ENCODE results near the gene CNTNAP5. TPM values are rescaled to one million over a fixed set of nuclear protein-coding genes. Genes with fewer than 3 reads are reported as not detected.

Gene CNTNAP5
- total RNA-seq, 1 donor from 2014 or later: not detected

GRCh38 chr2:124246170-124246569 lies 221.1 kb downstream of the CNTNAP5 start:
- no peak for DNase-seq (ENCODE audit: low spot score)
- Histone ChIP-seq H3K9ac (no peak overlapping the region), H3K4me2 (no peak overlapping the region), H3K4me3 (no peak overlapping the region), H3K27me3 (no peaks in the 10 kb centered on the region), H3K9me3 (ENCODE audit: low read depth) (no peaks in the 10 kb centered on the region), H3K79me2 (ENCODE audit: low read depth) (no peaks in the 10 kb centered on the region), H3K4me1 (no peaks in the 10 kb centered on the region), H3K36me3 (no peaks in the 10 kb centered on the region), H4K20me1 (ENCODE audit: low read depth) (no peaks in the 10 kb centered on the region), H3F3A (ENCODE audit: low read depth) (no peaks in the 10 kb centered on the region), H3K27ac (no peak overlapping the region), H2AFZ (replicated peaks) (no peak overlapping the region)
- TF ChIP-seq CTCF (IDR thresholded peaks at IDR 0.05): no peak
- TF ChIP-seq EZH2phosphoT487 (IDR thresholded peaks at IDR 0.05): no peak
- TF ChIP-seq EZH2 (IDR thresholded peaks at IDR 0.05): no peak
- Mint-ChIP-seq H3K4me1 (no peaks in the 10 kb centered on the region), H3K36me3 (no peaks in the 10 kb centered on the region), H3K27ac (no peak overlapping the region), H3K27me3 (ENCODE audit: insufficient read depth, low read depth) (no peaks in the 10 kb centered on the region), H3K9me3 (no peaks in the 10 kb centered on the region), H3K4me3 (no peak overlapping the region)

- Histone ChIP-seq H3K36me3 (no peaks in the 10 kb centered on the region), H3F3A (ENCODE audit: low read depth) (no peaks in the 10 kb centered on the region), H3K27me3 (no peaks in the 10 kb centered on the region), H3K27ac (no peak overlapping the region), H2AFZ (replicated peaks) (no peak overlapping the region), H3K4me3 (no peak overlapping the region), H4K20me1 (ENCODE audit: low read depth) (no peaks in the 10 kb centered on the region), H3K79me2 (ENCODE audit: low read depth) (no peaks in the 10 kb centered on the region), H3K9ac (no peak overlapping the region), H3K9me3 (ENCODE audit: low read depth) (no peaks in the 10 kb centered on the region), H3K4me2 (no peak overlapping the region), H3K4me1 (no peaks in the 10 kb centered on the region)
- no peak for DNase-seq (ENCODE audit: low spot score)
- H3K9me3 Mint-ChIP-seq: no peaks in the 10 kb centered on the region
- H3K36me3 Mint-ChIP-seq: no peaks in the 10 kb centered on the region
- no peak overlapping the region for H3K27ac Mint-ChIP-seq
- no peaks in the 10 kb centered on the region for H3K27me3 Mint-ChIP-seq (ENCODE audit: insufficient read depth, low read depth)
- TF ChIP-seq CTCF (IDR thresholded peaks at IDR 0.05) (no peak), EZH2 (IDR thresholded peaks at IDR 0.05) (no peak), EZH2phosphoT487 (IDR thresholded peaks at IDR 0.05) (no peak)
- no peaks in the 10 kb centered on the region for H3K4me1 Mint-ChIP-seq
- no peak overlapping the region for H3K4me3 Mint-ChIP-seq
Observed at GRCh38 chr2:124248386-124248785, 223.3 kb downstream of the CNTNAP5 start.

- H3K27ac ChIP-seq: no peak overlapping the region
- H3K36me3 ChIP-seq: no peaks in the 10 kb centered on the region
- Mint-ChIP-seq H3K27me3 (ENCODE audit: insufficient read depth, low read depth) (no peaks in the 10 kb centered on the region), H3K9me3 (no peaks in the 10 kb centered on the region), H3K36me3 (no peaks in the 10 kb centered on the region), H3K4me3 (no peak overlapping the region), H3K4me1 (no peaks in the 10 kb centered on the region), H3K27ac (no peak overlapping the region)
- no peak overlapping the region for H3K4me3 ChIP-seq
- no peak overlapping the region for H2AFZ ChIP-seq (replicated peaks)
- H3K4me1 ChIP-seq: no peaks in the 10 kb centered on the region
- H3F3A ChIP-seq (ENCODE audit: low read depth): no peaks in the 10 kb centered on the region
- H3K79me2 ChIP-seq (ENCODE audit: low read depth): no peaks in the 10 kb centered on the region
- H3K9ac ChIP-seq: no peak overlapping the region
- no peak overlapping the region for H3K4me2 ChIP-seq
- no peaks in the 10 kb centered on the region for H3K9me3 ChIP-seq (ENCODE audit: low read depth)
- no peaks in the 10 kb centered on the region for H3K27me3 ChIP-seq
- TF ChIP-seq CTCF (IDR thresholded peaks at IDR 0.05) (no peak), EZH2 (IDR thresholded peaks at IDR 0.05) (no peak), EZH2phosphoT487 (IDR thresholded peaks at IDR 0.05) (no peak)
- no peak for DNase-seq (ENCODE audit: low spot score)
- no peaks in the 10 kb centered on the region for H4K20me1 ChIP-seq (ENCODE audit: low read depth)
Observed at GRCh38 chr2:124250433-124250832, 225.3 kb downstream of the CNTNAP5 start.
